CD14-positive monocyte (primary cell): ENCODE results near the gene ZNF341. TPM values are rescaled to one million over a fixed set of nuclear protein-coding genes. Genes with fewer than 3 reads are reported as not detected.

ENCODE experiments used
- DNase-seq, 3 donors: peaks; one replicate each; pipeline ENCODE4 v3.0.0-alpha.2; 2011 to 2022
- H2AFZ ChIP-seq: 2 replicates; pipeline ENCODE4 v1.6.0; 2012; ENCODE audit warnings: mild to moderate bottlenecking, low read depth, low read length, inconsistent platforms; ENCODE audit not compliant: insufficient read depth, poor library complexity, severe bottlenecking
- H3K27ac ChIP-seq, 2 donors: 1 replicate in 1 of 2; 2 replicates in 1 of 2; pipeline ENCODE4 v1.5.1; 2012 to 2013; ENCODE audit warnings: low read length in 2 of 2, control low read depth in 1 of 2, inconsistent platforms in 1 of 2, low read depth in 1 of 2, mild to moderate bottlenecking in 1 of 2
- H3K27me3 ChIP-seq, 2 donors: one replicate each; pipeline versions ENCODE4 v1.6.0 to v1.6.1; 2011 to 2013; ENCODE audit warnings: low read length in 2 of 2; ENCODE audit not compliant: control insufficient read depth in 2 of 2, insufficient read depth in 2 of 2
- H3K36me3 ChIP-seq, 2 donors: replicated peaks in 1 of 2; 1 replicate in 1 of 2; 2 replicates in 1 of 2; pipeline versions ENCODE4 v1.5.1 to v1.6.1; 2012 to 2013; ENCODE audit warnings: low read length in 2 of 2, control low read depth in 1 of 2, inconsistent platforms in 1 of 2, mild to moderate bottlenecking in 1 of 2; ENCODE audit not compliant: insufficient read depth in 2 of 2, control insufficient read depth in 1 of 2
- H3K4me1 ChIP-seq, 2 donors: 1 replicate in 1 of 2; 2 replicates in 1 of 2; pipeline versions ENCODE4 v1.5.1 to v1.6.1; 2012 to 2013; ENCODE audit warnings: low read length in 2 of 2, control low read depth in 1 of 2, inconsistent platforms in 1 of 2, mild to moderate bottlenecking in 1 of 2, moderate library complexity in 1 of 2; ENCODE audit not compliant: insufficient read depth in 2 of 2, control insufficient read depth in 1 of 2
- H3K4me2 ChIP-seq: replicated peaks from 2 replicates; pipeline ENCODE3; 2012; ENCODE audit warnings: low read length, moderate library complexity, mild to moderate bottlenecking; ENCODE audit not compliant: poor library complexity, severe bottlenecking; ENCODE audit errors: extremely low read depth
- H3K4me3 ChIP-seq, 3 experiments: fragments of 200-600 bp in 1 of 3; sonication (generic) in 1 of 3; replicated peaks in 1 of 3; 1 replicate in 2 of 3; 2 replicates in 1 of 3; pipeline ENCODE4 v1.5.1; 2011 to 2013; ENCODE audit warnings: low read length in 3 of 3, mild to moderate bottlenecking in 3 of 3, control low read depth in 2 of 3, low read depth in 2 of 3, inconsistent platforms in 1 of 3, moderate library complexity in 1 of 3
- H3K79me2 ChIP-seq: 2 replicates; pipeline ENCODE4 v1.6.0; 2012; ENCODE audit warnings: mild to moderate bottlenecking, control low read depth, inconsistent platforms, low read length, moderate library complexity; ENCODE audit not compliant: insufficient read depth
- H3K9ac ChIP-seq: 2 replicates; pipeline ENCODE4 v1.6.0; 2017; ENCODE audit warnings: low read length, mild to moderate bottlenecking; ENCODE audit not compliant: insufficient read depth, poor library complexity, severe bottlenecking
- H3K9me3 ChIP-seq, 2 donors: replicated peaks in 1 of 2; 1 replicate in 1 of 2; 2 replicates in 1 of 2; pipeline versions ENCODE4 v1.5.1 to v1.6.1; 2012 to 2013; ENCODE audit warnings: low read length in 2 of 2, control low read depth in 1 of 2; ENCODE audit not compliant: control insufficient read depth in 1 of 2, insufficient read depth in 1 of 2
- H4K20me1 ChIP-seq: 2 replicates; pipeline ENCODE4 v1.6.0; 2012; ENCODE audit warnings: mild to moderate bottlenecking, low read length, control low read depth, moderate library complexity; ENCODE audit not compliant: insufficient read depth
- H3K27ac Mint-ChIP-seq, 7 donors: one replicate each; pipeline ENCODE4 v1.8.0; 2020; ENCODE audit warnings: mild to moderate bottlenecking in 7 of 7, mixed read lengths in 7 of 7, moderate library complexity in 6 of 7, inconsistent platforms in 2 of 7
- H3K27me3 Mint-ChIP-seq, 3 donors: one replicate each; pipeline ENCODE4 v1.8.0; 2021 to 2022; ENCODE audit warnings: low read depth in 3 of 3, mild to moderate bottlenecking in 3 of 3, mixed read lengths in 3 of 3, moderate library complexity in 3 of 3, inconsistent platforms in 1 of 3
- H3K36me3 Mint-ChIP-seq, 2 donors: one replicate each; pipeline ENCODE4 v1.8.0; 2020; ENCODE audit warnings: mixed read lengths in 2 of 2, inconsistent platforms in 1 of 2, mild to moderate bottlenecking in 1 of 2
- H3K4me1 Mint-ChIP-seq: one replicate; pipeline ENCODE4 v1.8.0; 2020; ENCODE audit warnings: mild to moderate bottlenecking, mixed read lengths
- H3K4me3 Mint-ChIP-seq, 2 donors: one replicate each; pipeline ENCODE4 v1.8.0; 2020; ENCODE audit warnings: mild to moderate bottlenecking in 2 of 2, mixed read lengths in 2 of 2, moderate library complexity in 1 of 2
- H3K9me3 Mint-ChIP-seq, 7 donors: one replicate each; pipeline ENCODE4 v1.8.0; 2020 to 2022; ENCODE audit warnings: mixed read lengths in 7 of 7, mild to moderate bottlenecking in 6 of 7, moderate library complexity in 6 of 7, inconsistent platforms in 2 of 7
- CTCF ChIP-seq: fragments of 200-600 bp; IDR thresholded peaks from one replicate; pipeline ENCODE4 v1.8.0; 2022; ENCODE audit warnings: antibody characterized with exemption, mild to moderate bottlenecking
- WGBS: methylation state at CpG from one replicate; pipeline ENCODE4 v1.1.5; 2013; ENCODE audit warnings: missing lambda C conversion rate; ENCODE audit not compliant: insufficient coverage; 5-methylcytosine and 5-hydroxymethylcytosine counted together
- intact Hi-C, 2 donors: fragments of 100-400 bp; cut with micrococcal nuclease; formaldehyde crosslinking; loops; one replicate each; pipeline versions ENCODE4 v1.15.0 to v1.15.1; 2023
- polyA plus RNA-seq, 3 donors: library from polyadenylated mRNA; depleted of rRNA in 1 of 3; unstranded in 2 of 3; stranded (reverse) in 1 of 3; fragments of 300-500 nt in 2 of 3; fragments of >200 nt in 1 of 3; fragmentation: Illumina TruSeq in 2 of 3; gene quantifications; 1 replicate in 2 of 3; 2 replicates in 1 of 3; pipeline ENCODE4 v1.2.3, GENCODE V29; 2012 to 2021

Gene ZNF341
- polyA plus RNA-seq, 3 donors: 1.1 to 10.3 (median 2.3) TPM

GRCh38 chr20:33746325-33746998 lies 14.7 kb downstream of the ZNF341 start:
- H3K36me3 Mint-ChIP-seq: peaks cover 41 to 62% of the 10 kb centered on the region in 2 donors
- H4K20me1 ChIP-seq: no peaks in the 10 kb centered on the region
- no peak overlapping the region for H3K4me3 Mint-ChIP-seq
- H3K4me2 ChIP-seq: no peak overlapping the region
- no peak overlapping the region for H3K27ac ChIP-seq
- no peak for DNase-seq
- peak overlapping the region in 3 of 7 donors; percentile 2 to 51 (median 21) for H3K27ac Mint-ChIP-seq
- no peak overlapping the region for H2AFZ ChIP-seq
- peaks cover 0 to 6% (median 0%) of the 10 kb centered on the region in 7 donors for H3K9me3 Mint-ChIP-seq
- no peak overlapping the region for H3K4me3 ChIP-seq
- H3K9me3 ChIP-seq: peaks cover 0 to 4% of the 10 kb centered on the region in 2 donors
- peaks cover 12 to 39% of the 10 kb centered on the region in 2 donors for H3K36me3 ChIP-seq
- intact Hi-C loops: no loop called here
- 95% methylated on average over 9 of the region's 12 CpGs for WGBS
- no peak overlapping the region for H3K9ac ChIP-seq
- peaks cover 5 to 8% of the 10 kb centered on the region in 2 donors for H3K4me1 ChIP-seq
- H3K27me3 Mint-ChIP-seq: peaks cover 0 to 2% (median 0%) of the 10 kb centered on the region in 3 donors
- no peak for TF ChIP-seq CTCF
- no peaks in the 10 kb centered on the region for H3K79me2 ChIP-seq
- no peaks in the 10 kb centered on the region for H3K27me3 ChIP-seq
- peaks cover 8% of the 10 kb centered on the region for H3K4me1 Mint-ChIP-seq

- H3K4me1 Mint-ChIP-seq: peaks cover 1% of the 10 kb centered on the region
- Histone ChIP-seq H3K4me3 (no peak overlapping the region), H3K79me2 (no peaks in the 10 kb centered on the region), H3K36me3 (peaks cover 13 to 68% of the 10 kb centered on the region in 2 donors), H3K27ac (no peak overlapping the region), H2AFZ (no peak overlapping the region), H3K4me1 (no peaks in the 10 kb centered on the region), H3K27me3 (no peaks in the 10 kb centered on the region), H4K20me1 (no peaks in the 10 kb centered on the region), H3K9ac (no peak overlapping the region), H3K9me3 (no peaks in the 10 kb centered on the region), H3K4me2 (no peak overlapping the region)
- 100% methylated on average over 1 of the region's 4 CpGs for WGBS
- H3K27me3 Mint-ChIP-seq: peaks cover 0 to 2% (median 0%) of the 10 kb centered on the region in 3 donors
- no peak for DNase-seq
- no peak overlapping the region for H3K4me3 Mint-ChIP-seq
- peak overlapping the region in 1 of 7 donors; percentile 48 for H3K27ac Mint-ChIP-seq
- peaks cover 56 to 84% of the 10 kb centered on the region in 2 donors for H3K36me3 Mint-ChIP-seq
- no peak for TF ChIP-seq CTCF
- intact Hi-C loops: no loop called here
- peaks cover 0 to 3% (median 0%) of the 10 kb centered on the region in 7 donors for H3K9me3 Mint-ChIP-seq
These were observed 20.0 kb downstream of the ZNF341 start for GRCh38 chr20:33751775-33752174.
